Caco-2 (cell line): Measurements from ENCODE around the gene MFSD1. TPM values are rescaled to one million over a fixed set of nuclear protein-coding genes. Genes with fewer than 3 reads are reported as not detected.

Experiments
- BruUV-seq: library from RNA; stranded (reverse); fragments of 400-500 nt; replicated peaks from 2 replicates; lab custom pipeline; 2021; lab: Mats Ljungman, UMichigan
- CTCF ChIA-PET: fragments of 300-600 bp; sonication (Branson Sonifier 250); formaldehyde crosslinking; loops from one replicate; lab custom pipeline; 2022; ENCODE audit warnings: antibody characterized with exemption; lab: Charles Lee
- POLR2A ChIA-PET: fragments of 300-600 bp; sonication (Branson Sonifier 250); formaldehyde crosslinking; loops from one replicate; lab custom pipeline; 2022; ENCODE audit warnings: antibody characterized with exemption; lab: Charles Lee
- DNase-seq, 2 experiments: peaks; one replicate each; pipeline versions ENCODE4 v3.0.0 to v3.0.0-alpha.2; 2020 to 2022
- H3K27me3 ChIP-seq: replicated peaks from 2 replicates; pipeline ENCODE4 v1.6.0; 2011; ENCODE audit warnings: low read length; ENCODE audit not compliant: control insufficient read depth, insufficient read depth
- H3K36me3 ChIP-seq: 2 replicates; pipeline ENCODE4 v1.5.1; 2011; ENCODE audit warnings: low read length; ENCODE audit not compliant: control insufficient read depth, insufficient read depth
- H3K4me1 ChIP-seq: fragments of 250-450 bp; sonication (Bioruptor Pico); 2 replicates; pipeline ENCODE4 v1.5.1; 2020; ENCODE audit warnings: mild to moderate bottlenecking
- H3K4me3 ChIP-seq: 2 replicates; pipeline ENCODE4 v1.5.1; 2011; ENCODE audit warnings: low read depth, mild to moderate bottlenecking, control low read depth, low read length
- H3K9me3 ChIP-seq: fragments of 250-450 bp; sonication (Bioruptor Pico); 2 replicates; pipeline ENCODE4 v1.5.1; 2020; ENCODE audit warnings: mild to moderate bottlenecking, moderate library complexity
- H3K27ac Mint-ChIP-seq: one replicate; pipeline ENCODE4 v1.8.0; 2022; ENCODE audit warnings: mixed read lengths; ENCODE audit not compliant: unreplicated experiment
- H3K27me3 Mint-ChIP-seq: one replicate; pipeline ENCODE4 v1.8.0; 2022; ENCODE audit warnings: mixed read lengths; ENCODE audit not compliant: insufficient read depth, unreplicated experiment
- H3K36me3 Mint-ChIP-seq: one replicate; pipeline ENCODE4 v1.8.0; 2022; ENCODE audit warnings: mild to moderate bottlenecking, mixed read lengths; ENCODE audit not compliant: insufficient read depth, unreplicated experiment
- H3K4me1 Mint-ChIP-seq: one replicate; pipeline ENCODE4 v1.8.0; 2022; ENCODE audit warnings: low read depth, mixed read lengths; ENCODE audit not compliant: unreplicated experiment
- H3K4me3 Mint-ChIP-seq: one replicate; pipeline ENCODE4 v1.8.0; 2022; ENCODE audit warnings: mild to moderate bottlenecking, moderate library complexity, mixed read lengths; ENCODE audit not compliant: unreplicated experiment
- H3K9me3 Mint-ChIP-seq: one replicate; pipeline ENCODE4 v1.8.0; 2022; ENCODE audit warnings: mixed read lengths; ENCODE audit not compliant: unreplicated experiment
- CTCF ChIP-seq, 2 experiments: fragments of 200-600 bp in 1 of 2; IDR thresholded peaks; 1 replicate in 1 of 2; 2 replicates in 1 of 2; pipeline versions ENCODE4 v1.5.1 to v1.8.0; 2011 to 2022; ENCODE audit warnings: antibody characterized with exemption in 1 of 2, control low read depth in 1 of 2, inconsistent platforms in 1 of 2, low read depth in 1 of 2, low read length in 1 of 2, mild to moderate bottlenecking in 1 of 2, moderate library complexity in 1 of 2; ENCODE audit not compliant: insufficient read depth in 1 of 2, severe bottlenecking in 1 of 2, unreplicated experiment in 1 of 2
- intact Hi-C: fragments of 100-400 bp; cut with micrococcal nuclease; formaldehyde crosslinking; loops from one replicate; pipeline ENCODE4 v1.10.0; 2022; ENCODE audit not compliant: unreplicated experiment
- total RNA-seq: library from RNA; stranded (reverse); gene quantifications from 2 replicates; pipeline ENCODE4 v1.2.3, GENCODE V29; 2022

MFSD1 gene
- total RNA-seq, 1 experiment from 2014 or later, result 16.9 TPM

- no peak for TF ChIP-seq CTCF (IDR thresholded peaks at IDR 0.05; ENCODE audit: insufficient read depth in 1 of 2, low read depth in 1 of 2, low read length in 1 of 2, severe bottlenecking in 1 of 2, unreplicated experiment in 1 of 2)
- intact Hi-C loops, result loop anchor here (2.0 to 10.0 kb wide), 4 partner anchors 71 to 737 kb away; no protein-coding TSS in a partner anchor
- H3K27me3 ChIP-seq, result no peaks in the 10 kb centered on the region; the same call in 1 of the 2 replicates
- H3K4me1 ChIP-seq, result no peaks in the 10 kb centered on the region
- no peak for DNase-seq
- no peaks in the 10 kb centered on the region for H3K9me3 ChIP-seq
- POLR2A ChIA-PET, result no interaction called here
- no peaks in the 10 kb centered on the region for H3K36me3 ChIP-seq
- Mint-ChIP-seq H3K27ac (no peak overlapping the region), H3K4me3 (no peak overlapping the region), H3K4me1 (no peaks in the 10 kb centered on the region), H3K9me3 (no peaks in the 10 kb centered on the region), H3K36me3 (no peaks in the 10 kb centered on the region), H3K27me3 (peaks cover 13% of the 10 kb centered on the region)
- H3K4me3 ChIP-seq, result no peak overlapping the region
- BruUV-seq, result no TSS peak
- CTCF ChIA-PET, result no interaction called here
Measured at GRCh38 chr3:158847885-158848284, 46.0 kb downstream of the MFSD1 start.

- Mint-ChIP-seq H3K9me3 (no peaks in the 10 kb centered on the region), H3K4me1 (no peaks in the 10 kb centered on the region), H3K27ac (no peak overlapping the region), H3K36me3 (no peaks in the 10 kb centered on the region), H3K27me3 (peaks cover 3% of the 10 kb centered on the region), H3K4me3 (no peak overlapping the region)
- Histone ChIP-seq H3K4me1 (no peaks in the 10 kb centered on the region), H3K27me3 (no peaks in the 10 kb centered on the region), H3K4me3 (no peak overlapping the region), H3K9me3 (no peaks in the 10 kb centered on the region), H3K36me3 (no peaks in the 10 kb centered on the region)
- ChIA-PET CTCF (no interaction called here), POLR2A (no interaction called here)
- no TSS peak for BruUV-seq
- TF ChIP-seq CTCF (IDR thresholded peaks at IDR 0.05; ENCODE audit: insufficient read depth in 1 of 2, low read depth in 1 of 2, low read length in 1 of 2, severe bottlenecking in 1 of 2, unreplicated experiment in 1 of 2), result no peak
- intact Hi-C loops, result loop anchor here (10.0 kb wide), 2 partner anchors 285 to 735 kb away; no protein-coding TSS in a partner anchor
- no peak for DNase-seq
Measured at GRCh38 chr3:158849757-158850156, 47.9 kb downstream of the MFSD1 start.

- ChIA-PET CTCF (no interaction called here), POLR2A (no interaction called here)
- Mint-ChIP-seq H3K4me1 (no peaks in the 10 kb centered on the region), H3K36me3 (no peaks in the 10 kb centered on the region), H3K9me3 (no peaks in the 10 kb centered on the region), H3K27ac (no peak overlapping the region), H3K4me3 (no peak overlapping the region), H3K27me3 (peaks cover 15% of the 10 kb centered on the region)
- intact Hi-C loops, result no loop called here
- no peak overlapping the region for H3K4me3 ChIP-seq
- no peaks in the 10 kb centered on the region for H3K27me3 ChIP-seq
- no peak for TF ChIP-seq CTCF (IDR thresholded peaks at IDR 0.05; ENCODE audit: insufficient read depth in 1 of 2, low read depth in 1 of 2, low read length in 1 of 2, severe bottlenecking in 1 of 2, unreplicated experiment in 1 of 2)
- no peaks in the 10 kb centered on the region for H3K9me3 ChIP-seq
- DNase-seq, result no peak
- BruUV-seq, result no TSS peak
- no peaks in the 10 kb centered on the region for H3K36me3 ChIP-seq
- H3K4me1 ChIP-seq, result no peaks in the 10 kb centered on the region
Measured at GRCh38 chr3:158859362-158859761, 57.5 kb downstream of the MFSD1 start.
